GM12878 (cell line): Measurements from ENCODE around the gene TESK2.

Experiments
- CBX3 ChIP-seq: fragments of 200-600 bp; sonication (generic); IDR thresholded peaks from 2 replicates; pipeline ENCODE4 v1.6.1; 2016; ENCODE audit warnings: low read depth, borderline replicate concordance
- NFIC ChIP-seq: IDR thresholded peaks from 2 replicates; pipeline ENCODE4 v1.6.1; 2012; ENCODE audit warnings: low read depth, mild to moderate bottlenecking, inconsistent platforms, low read length, moderate library complexity

DNA sequence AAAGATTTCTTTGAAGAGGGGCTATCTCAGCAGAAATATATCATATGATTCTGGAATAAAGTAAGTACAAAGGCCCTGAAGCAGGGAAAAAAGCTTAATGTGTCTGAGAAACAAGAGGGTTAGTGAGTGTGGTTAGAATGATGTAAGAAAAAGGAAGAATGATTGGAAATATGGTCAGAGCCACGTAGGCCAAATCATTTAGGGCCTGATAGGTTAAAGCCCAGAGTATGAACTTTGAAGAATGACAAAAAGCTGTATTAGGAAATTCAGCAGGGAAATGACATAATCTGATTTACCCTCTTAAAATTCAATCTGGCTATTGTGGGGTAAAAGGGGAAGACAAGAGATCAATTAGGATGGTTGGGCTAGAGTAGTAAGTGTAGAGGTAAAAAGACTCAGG lies 81.7 kb downstream of the TESK2 start:
- no peak for TF ChIP-seq CBX3
- no peak for TF ChIP-seq NFIC
